ENCODE measurements around the gene DLG4.
A peak's percentile ranks its signal among the peaks of the same experiment; 100 is the strongest.
"Not testable (repeated sequence)": the region's sequence is repeated elsewhere in the genome, so short reads cannot be mapped to it uniquely, and the experiment has no call there.

Gene DLG4

DNA sequence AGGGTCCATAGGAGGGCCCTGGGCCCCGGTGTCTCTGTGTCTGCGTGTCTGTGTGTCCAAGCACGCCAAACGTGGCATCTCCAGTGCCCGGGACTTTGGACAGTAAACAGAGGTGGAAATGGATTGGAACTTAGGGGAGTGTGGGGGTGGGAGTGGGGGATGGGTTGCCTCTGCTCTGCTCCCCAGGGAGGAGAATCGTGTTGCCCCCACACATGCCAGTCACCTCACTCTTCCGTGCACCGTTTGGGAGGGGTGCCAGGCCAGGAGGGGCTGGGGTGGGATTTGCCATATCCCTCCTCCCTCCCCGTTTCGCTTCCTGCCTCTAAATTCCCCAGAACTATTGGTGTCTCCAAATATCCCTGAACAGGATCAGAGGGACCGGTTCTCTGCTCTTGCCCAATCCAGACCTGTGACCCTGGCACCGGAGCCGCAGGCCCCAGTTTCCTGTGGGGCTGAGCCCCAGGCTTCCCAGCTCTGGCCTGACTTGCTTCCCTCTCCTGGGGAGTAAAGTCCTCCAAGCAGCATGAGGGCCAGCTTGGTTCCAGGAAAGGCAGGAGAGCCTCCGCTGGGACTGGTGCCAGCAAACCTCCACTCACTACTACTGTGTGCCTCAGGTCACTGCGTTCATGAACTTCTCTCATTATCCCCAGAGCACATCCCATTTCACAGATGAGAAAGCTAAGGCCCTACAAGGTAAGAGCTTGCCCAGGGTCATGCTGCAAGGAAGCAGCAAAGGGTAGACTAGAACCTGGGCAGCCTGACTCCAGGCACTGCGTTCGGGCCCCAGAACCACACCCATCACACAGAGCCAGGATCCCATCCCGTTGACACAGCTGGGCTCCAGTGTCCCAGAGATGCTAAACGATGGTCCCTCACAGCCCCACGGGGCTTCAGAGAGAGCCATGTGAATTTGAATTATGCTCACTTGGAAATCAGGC is 40.0 kb downstream of the DLG4 start, which contains the start of gene ASGR1:
ASGR1 (minus strand) TSS at position 54 of the 938 bp plus-strand sequence. CDS start 807 bp downstream, outside the sequence.
- no peak for DNase-seq

DNA sequence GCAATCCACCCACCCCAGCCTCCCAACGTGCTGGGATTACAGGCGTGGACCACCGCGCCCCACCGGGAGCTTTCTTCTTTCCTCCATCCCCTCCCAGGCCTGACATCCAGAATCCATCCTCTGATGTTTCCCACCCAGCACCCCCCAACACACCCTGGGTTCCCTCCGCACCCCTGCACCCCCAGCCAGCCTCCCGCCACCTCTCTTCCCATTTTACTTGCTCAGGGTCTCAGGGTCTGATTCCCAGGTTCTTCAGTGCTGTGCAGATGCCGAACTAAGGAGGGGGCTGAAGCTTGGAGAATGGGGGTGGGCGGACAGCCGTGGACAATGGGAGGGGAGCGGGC is 40.7 kb downstream of the DLG4 start:
- no peak for DNase-seq

GRCh38 chr17:7177954-7178477 is 41.6 kb downstream of the DLG4 start:
- DNase-seq: no peak

- peak; percentile 71 for DNase-seq
These were observed 42.3 kb downstream of the DLG4 start for GRCh38 chr17:7177191-7177953.

DNA sequence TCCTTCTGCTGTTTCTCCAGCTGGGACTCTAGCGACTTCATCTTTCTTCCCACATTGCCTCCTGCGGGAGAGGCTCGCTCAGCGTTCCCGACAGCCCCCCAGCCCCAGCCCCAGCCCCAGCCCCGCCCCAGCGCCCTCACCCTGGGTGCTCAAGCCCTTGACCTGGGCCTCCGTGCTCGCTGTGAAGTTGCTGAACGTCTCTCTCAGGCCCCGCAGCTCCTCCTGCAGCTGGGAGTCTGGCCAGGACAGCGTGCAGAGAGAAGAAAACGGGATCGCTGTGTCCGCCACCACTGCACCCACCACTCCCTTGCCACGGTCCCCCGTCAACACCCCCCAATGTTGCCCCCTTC is 42.8 kb downstream of the DLG4 start:
- DNase-seq: no peak

- DNase-seq: no peak
These were observed 43.4 kb downstream of the DLG4 start for GRCh38 chr17:7176107-7176840.

- DNase-seq: no peak
These were observed 44.3 kb downstream of the DLG4 start for GRCh38 chr17:7175330-7175733.

GRCh38 chr17:7174603-7175326 is 44.9 kb downstream of the DLG4 start:
- DNase-seq: no peak

- DNase-seq: peak; percentile 46
These were observed 45.7 kb downstream of the DLG4 start for GRCh38 chr17:7173687-7174602.

DNA sequence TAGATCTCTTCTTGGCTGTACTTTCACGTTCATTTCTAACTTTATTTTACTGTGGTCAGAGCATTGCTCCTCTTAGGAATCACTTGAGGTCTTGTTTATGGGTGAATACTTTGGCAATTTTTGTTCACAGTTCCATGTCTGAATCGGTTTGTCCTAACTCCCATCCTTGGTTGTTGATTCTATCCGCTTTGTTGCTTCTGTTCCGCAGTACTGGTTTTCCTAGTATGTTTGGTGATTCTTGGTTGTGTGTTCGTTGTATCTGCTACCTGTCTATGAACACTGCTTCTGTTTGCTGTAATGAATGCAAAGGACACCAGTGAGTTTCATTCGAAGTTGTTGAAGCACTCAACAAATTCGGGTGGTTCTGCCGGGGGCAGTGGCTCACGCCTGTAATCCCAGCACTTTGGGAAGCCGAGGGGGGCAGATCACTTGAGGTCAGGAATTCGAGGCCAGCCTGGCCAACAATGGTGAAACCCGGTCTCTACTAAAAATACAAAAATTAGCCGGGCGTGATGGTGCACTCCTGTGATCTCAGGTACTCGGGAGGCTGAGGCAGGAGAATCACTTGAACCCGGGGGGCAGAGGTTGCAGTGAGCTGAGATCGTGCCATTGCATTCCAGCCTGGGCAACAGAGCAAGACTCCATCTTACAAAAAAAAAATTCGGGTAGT is 47.0 kb downstream of the DLG4 start:
- DNase-seq: not testable (repeated sequence)

DNA sequence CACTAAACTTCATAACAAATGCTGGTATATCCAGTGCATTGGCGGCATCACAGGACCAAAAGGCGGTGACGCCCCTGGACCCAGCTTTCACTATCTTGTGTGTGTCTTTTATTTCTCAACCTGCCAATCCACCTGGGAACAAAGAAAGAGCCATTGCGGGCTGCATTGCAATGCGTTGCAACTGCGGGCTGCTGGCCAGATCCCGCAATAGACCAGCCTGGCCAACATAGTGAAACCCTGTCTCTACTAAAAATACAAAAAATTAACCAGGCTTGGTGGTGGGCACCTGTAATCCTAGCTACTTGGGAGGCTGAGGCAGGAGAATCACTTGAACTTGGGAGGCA is 50.1 kb downstream of the DLG4 start:
- DNase-seq: not testable (repeated sequence)

DNA sequence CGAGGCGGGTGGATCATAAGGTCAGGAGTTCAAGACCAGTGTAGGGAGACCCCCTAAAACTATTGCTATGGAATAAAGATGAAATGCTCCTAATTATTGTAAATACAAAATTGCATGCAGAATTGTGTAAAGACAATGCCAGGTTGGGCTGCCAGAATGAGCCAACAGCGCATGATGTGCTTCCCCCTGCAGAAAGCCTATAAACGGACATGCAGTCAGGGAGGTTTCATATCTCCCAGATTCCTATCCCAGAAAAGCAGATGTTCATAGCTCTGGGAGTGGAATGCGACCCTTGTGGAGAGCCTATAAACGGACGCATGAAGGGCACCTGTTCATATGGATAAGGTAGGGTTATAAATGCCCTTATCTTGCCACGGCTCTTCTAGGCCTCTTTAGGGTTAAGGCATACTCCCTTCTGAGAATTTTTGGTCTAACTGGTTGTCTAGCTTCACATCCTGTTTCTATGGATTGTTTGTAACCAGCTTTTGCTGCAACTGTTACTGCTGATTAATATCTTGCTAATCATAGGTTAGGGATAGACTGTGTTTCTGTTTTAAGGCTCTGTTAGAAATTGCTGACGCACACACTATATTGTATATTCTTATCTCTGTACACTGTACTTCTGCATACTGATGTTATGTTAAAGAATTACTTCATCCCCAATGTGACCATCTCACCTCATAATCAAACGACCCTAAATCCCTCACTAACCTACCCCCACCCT is 50.6 kb downstream of the DLG4 start:
- not testable (repeated sequence) for DNase-seq

DNA sequence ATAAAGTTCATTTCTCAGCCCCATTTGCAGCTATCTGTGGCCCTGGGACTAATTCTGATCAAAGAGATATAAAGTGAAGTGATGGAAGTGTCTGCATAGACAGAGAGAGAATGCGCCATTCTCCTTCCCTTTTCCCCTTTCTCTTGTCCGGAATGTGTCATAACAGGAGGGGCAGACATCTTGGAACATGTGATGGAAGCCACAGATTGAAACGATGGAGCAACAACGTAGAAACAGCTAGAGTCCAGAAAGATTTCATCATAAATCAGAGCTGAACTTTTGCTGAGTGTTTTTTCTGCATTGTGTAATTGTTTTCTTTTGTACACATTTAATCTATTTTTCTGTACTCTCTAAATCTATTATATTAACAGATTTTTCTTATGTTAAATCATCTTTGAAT is 51.8 kb downstream of the DLG4 start:
- DNase-seq: no peak

DNA sequence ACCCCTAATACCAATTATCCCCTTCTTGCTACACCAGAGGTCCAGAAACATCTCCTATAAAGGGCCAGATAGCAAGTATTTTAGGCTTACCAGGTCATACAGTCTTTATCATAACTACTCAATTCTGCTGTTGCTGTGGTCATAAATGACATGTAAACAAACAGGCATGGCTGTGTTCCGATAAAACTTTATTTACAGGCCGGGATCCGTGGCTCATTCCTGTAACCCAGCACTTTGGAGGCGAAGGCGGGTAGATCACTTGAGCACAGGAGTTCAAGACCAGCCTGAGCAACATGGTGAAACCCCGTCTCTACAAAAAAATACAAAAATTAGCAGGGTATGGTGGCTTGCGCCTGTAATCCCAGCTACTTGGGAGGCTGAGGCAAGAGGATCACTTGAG is 52.8 kb downstream of the DLG4 start:
- DNase-seq: no peak

DNA sequence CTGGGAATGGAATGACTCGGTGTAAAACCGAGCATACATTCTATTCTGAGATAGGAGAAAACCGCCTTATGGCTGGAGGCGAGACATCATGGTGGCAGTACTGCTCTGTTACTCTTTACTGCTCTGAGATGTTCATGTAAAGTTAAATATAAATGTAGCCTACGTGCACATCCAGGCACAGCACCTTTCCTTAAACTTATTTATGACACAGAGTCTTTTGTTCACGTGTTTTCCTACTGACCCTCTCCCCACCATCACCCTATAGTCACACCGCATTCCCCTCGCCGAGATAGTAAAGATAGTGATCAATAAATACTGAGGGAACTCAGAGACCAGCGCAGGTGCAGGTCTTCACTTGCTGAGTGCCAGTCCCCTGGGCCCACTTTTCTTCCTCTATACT is 60.1 kb downstream of the DLG4 start:
- not testable (repeated sequence) for DNase-seq

DNA sequence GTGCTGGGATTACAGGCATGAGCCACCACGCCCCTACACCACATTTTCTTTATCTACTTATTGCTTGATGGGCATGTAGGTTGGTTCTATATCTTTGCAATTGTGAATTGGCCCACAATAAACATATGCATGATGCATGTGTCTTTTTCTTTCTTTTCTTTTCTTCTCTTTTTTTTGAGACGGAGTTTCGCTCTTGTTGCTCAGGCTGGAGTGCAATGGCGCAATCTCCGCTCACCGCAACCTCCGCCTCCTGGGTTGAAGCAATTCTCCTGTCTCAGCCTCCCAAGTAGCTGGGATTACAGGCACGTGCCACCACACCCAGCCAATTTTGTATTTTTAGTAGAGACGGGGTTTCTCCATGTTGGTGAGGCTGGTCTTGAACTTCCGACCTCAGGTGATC is 61.2 kb downstream of the DLG4 start:
- DNase-seq: not testable (repeated sequence)

DNA sequence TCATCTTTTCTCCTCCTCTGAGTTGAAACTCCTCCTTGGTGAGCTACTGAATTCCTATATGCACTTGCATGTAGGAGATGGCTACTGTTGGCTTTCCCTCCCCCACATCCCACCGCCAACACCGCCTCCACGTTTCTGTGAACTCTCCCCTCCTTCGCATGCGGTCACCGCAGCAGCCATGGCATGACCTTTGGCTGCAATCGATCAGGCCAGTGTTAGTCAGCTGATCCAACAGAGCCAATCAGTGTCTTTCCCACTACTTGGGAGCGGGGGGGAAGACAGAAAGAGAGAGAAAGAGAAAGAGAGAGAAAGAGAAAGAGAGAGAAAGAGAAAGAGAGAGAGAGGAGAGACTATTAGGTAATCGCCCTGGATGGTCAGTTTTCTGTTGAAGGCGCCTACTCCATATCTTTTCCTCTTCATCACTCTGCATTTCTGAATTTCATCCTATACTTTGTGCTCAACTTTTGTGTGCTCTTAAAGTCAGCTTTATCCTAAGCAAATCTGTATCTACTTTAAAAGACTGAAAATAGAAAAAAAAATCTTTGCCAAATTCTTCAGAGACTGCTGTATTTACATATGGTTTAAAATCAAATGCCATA is 63.2 kb downstream of the DLG4 start:
- no peak for DNase-seq

DNA sequence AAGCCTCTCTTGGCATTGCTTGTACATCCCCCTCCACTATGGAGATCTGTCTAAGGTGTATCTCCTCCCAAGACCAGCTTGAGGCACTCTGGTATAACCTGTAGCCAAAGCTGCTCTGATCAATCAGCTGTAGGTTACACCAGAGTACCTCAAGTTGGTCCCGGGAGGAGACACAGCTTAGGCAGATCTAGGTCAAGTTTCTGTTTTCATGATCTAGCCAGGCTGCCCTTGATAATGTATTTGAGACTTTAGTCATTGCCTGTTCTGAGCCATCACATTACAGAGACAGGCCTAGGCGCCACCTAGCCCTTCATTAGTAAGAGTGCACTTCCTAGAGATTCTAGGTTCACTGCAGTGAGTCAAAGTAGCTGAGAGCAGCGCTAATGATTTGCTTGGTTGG is 71.9 kb downstream of the DLG4 start:
- DNase-seq: no peak

GRCh38 chr17:7146115-7146514 is 73.5 kb downstream of the DLG4 start:
- no peak for DNase-seq

DNA sequence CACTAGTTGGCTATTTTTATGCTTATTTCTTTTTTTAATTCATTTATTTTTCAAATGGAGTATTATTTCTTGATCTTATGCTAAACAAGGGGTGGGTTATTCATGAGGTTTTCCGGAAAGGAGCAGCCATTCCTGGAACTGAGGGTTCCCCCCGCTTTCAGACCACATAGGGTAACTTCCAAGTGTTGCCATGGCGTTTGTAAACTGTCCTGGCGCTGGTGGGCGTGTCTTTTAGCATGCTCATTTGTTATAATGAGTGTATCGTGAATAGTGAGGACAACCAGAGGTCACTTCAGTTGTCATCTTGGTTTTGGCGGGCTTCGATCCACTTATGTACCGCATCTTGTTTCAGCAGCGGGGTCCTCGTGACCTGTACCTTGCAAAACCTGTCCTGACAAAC is 75.4 kb downstream of the DLG4 start:
- no peak for DNase-seq

Measured in activated T-cell treated with anti-CD3 and anti-CD28 coated beads, Interleukin-2, amount 50 U/mL, for 1 hour (primary cell).